HEK293 (cell line): ENCODE measurements around the gene RFTN1.

Experiments used
- CTCF ChIA-PET: fragments of 350-600 bp; formaldehyde crosslinking; extraction: SDS; loops from one replicate; lab custom pipeline; 2021; ENCODE audit warnings: antibody characterized with exemption; lab: Yijun Ruan, JAX
- POLR2A ChIA-PET: fragments of 300-600 bp; formaldehyde crosslinking; extraction: SDS; loops from one replicate; lab custom pipeline; 2020; ENCODE audit warnings: antibody characterized with exemption, inconsistent platforms; lab: Yijun Ruan, JAX
- H3K27ac ChIP-seq: fragments of 200-500 bp; sonication (Bioruptor generic); 2 replicates; pipeline ENCODE4 v1.5.1; 2014; ENCODE audit warnings: low read depth, low read length, control low read depth, inconsistent platforms; ENCODE audit errors: extremely low read depth
- H3K36me3 ChIP-seq, 2 experiments: fragments of 200-500 bp in 1 of 2; sonication (Bioruptor generic) in 1 of 2; 1 replicate in 1 of 2; 2 replicates in 1 of 2; pipeline ENCODE4 v1.5.1; 2014 to 2017; ENCODE audit warnings: inconsistent platforms in 2 of 2, low read length in 2 of 2; ENCODE audit not compliant: control insufficient read depth in 2 of 2, insufficient read depth in 1 of 2
- H3K4me1 ChIP-seq: fragments of 200-500 bp; sonication (Bioruptor generic); 2 replicates; pipeline ENCODE4 v1.5.1; 2014; ENCODE audit warnings: mild to moderate bottlenecking, low read length, inconsistent platforms; ENCODE audit not compliant: control insufficient read depth, insufficient read depth
- H3K4me3 ChIP-seq: 2 replicates; pipeline ENCODE4 v1.5.1; 2011; ENCODE audit warnings: low read depth, mild to moderate bottlenecking, control low read depth, low read length, moderate library complexity
- H3K9me3 ChIP-seq: fragments of 200-500 bp; sonication (Bioruptor generic); 2 replicates; pipeline ENCODE4 v1.5.1; 2014; ENCODE audit warnings: low read depth, low read length, inconsistent platforms; ENCODE audit not compliant: control insufficient read depth, insufficient read depth
- GLI2 ChIP-seq: fragments of 450-650 bp; formaldehyde crosslinking; IDR thresholded peaks from 2 replicates; pipeline ENCODE4; 2017; ENCODE audit warnings: missing biosample characterization, missing genetic modification characterization, low read depth, borderline replicate concordance
- INSM2 ChIP-seq: fragments of 450-650 bp; formaldehyde crosslinking; IDR thresholded peaks from 2 replicates; pipeline ENCODE4 v1.5.1; 2016; ENCODE audit warnings: missing biosample characterization, missing genetic modification characterization
- PRDM1 ChIP-seq: fragments of 450-650 bp; formaldehyde crosslinking; IDR thresholded peaks from 2 replicates; pipeline ENCODE4; 2016; ENCODE audit warnings: missing biosample characterization, missing genetic modification characterization
- PRDM6 ChIP-seq: fragments of 450-650 bp; formaldehyde crosslinking; IDR thresholded peaks from 2 replicates; pipeline ENCODE4 v1.5.1; 2017; ENCODE audit warnings: missing biosample characterization, missing genetic modification characterization
- REPIN1 ChIP-seq: fragments of 450-650 bp; formaldehyde crosslinking; IDR thresholded peaks from 2 replicates; pipeline ENCODE4 v1.5.1; 2017; ENCODE audit warnings: missing biosample characterization, missing genetic modification characterization, low read depth
- REST ChIP-seq: fragments of 450-650 bp; formaldehyde crosslinking; IDR thresholded peaks from 2 replicates; pipeline ENCODE4 v1.5.1; 2016; ENCODE audit warnings: missing biosample characterization, missing genetic modification characterization
- WT1 ChIP-seq: fragments of 450-650 bp; formaldehyde crosslinking; IDR thresholded peaks from 2 replicates; pipeline ENCODE4 v1.5.1; 2016; ENCODE audit warnings: missing biosample characterization, missing genetic modification characterization
- ZIC2 ChIP-seq: fragments of 450-650 bp; formaldehyde crosslinking; IDR thresholded peaks from 2 replicates; pipeline ENCODE4 v1.5.1; 2016; ENCODE audit warnings: missing biosample characterization, missing genetic modification characterization
- ZNF10 ChIP-seq: fragments of 450-650 bp; formaldehyde crosslinking; IDR thresholded peaks from 2 replicates; pipeline ENCODE4 v1.5.1; 2017; ENCODE audit warnings: missing biosample characterization, missing genetic modification characterization
- ZNF16 ChIP-seq: fragments of 450-650 bp; formaldehyde crosslinking; IDR thresholded peaks from 2 replicates; pipeline ENCODE4 v1.5.1; 2016; ENCODE audit warnings: low read depth, missing biosample characterization, missing genetic modification characterization
- ZNF214 ChIP-seq: fragments of 450-650 bp; formaldehyde crosslinking; IDR thresholded peaks from 2 replicates; pipeline ENCODE4 v1.5.1; 2017; ENCODE audit warnings: missing biosample characterization, mild to moderate bottlenecking, missing genetic modification characterization, borderline replicate concordance
- ZNF341 ChIP-seq: fragments of 450-650 bp; formaldehyde crosslinking; IDR thresholded peaks from 2 replicates; pipeline ENCODE4; 2016; ENCODE audit warnings: low read depth, missing biosample characterization, missing genetic modification characterization
- ZNF362 ChIP-seq: fragments of 450-650 bp; formaldehyde crosslinking; IDR thresholded peaks from 2 replicates; pipeline ENCODE4 v1.5.1; 2016; ENCODE audit warnings: missing biosample characterization, missing genetic modification characterization
- ZNF571 ChIP-seq: fragments of 450-650 bp; formaldehyde crosslinking; IDR thresholded peaks from 2 replicates; pipeline ENCODE4 v1.5.0; 2017; ENCODE audit warnings: missing biosample characterization, missing genetic modification characterization
- ZNF585B ChIP-seq: fragments of 450-650 bp; formaldehyde crosslinking; IDR thresholded peaks from 2 replicates; pipeline ENCODE4 v1.5.1; 2016; ENCODE audit warnings: missing biosample characterization, missing genetic modification characterization
- ZNF660 ChIP-seq: fragments of 450-650 bp; IDR thresholded peaks from 2 replicates; pipeline ENCODE4 v1.5.1; 2018; ENCODE audit warnings: missing biosample characterization, mild to moderate bottlenecking, missing genetic modification characterization
- ZNF677 ChIP-seq: fragments of 450-650 bp; IDR thresholded peaks from 2 replicates; pipeline ENCODE4 v1.5.0; 2018; ENCODE audit warnings: missing biosample characterization, mild to moderate bottlenecking, missing genetic modification characterization, moderate library complexity
- ZSCAN30 ChIP-seq: fragments of 450-650 bp; IDR thresholded peaks from 2 replicates; pipeline ENCODE4 v1.5.1; 2018; ENCODE audit warnings: missing biosample characterization, mild to moderate bottlenecking, missing genetic modification characterization, moderate library complexity

The RFTN1 gene

GRCh38 chr3:16335772-16336645 is 177.5 kb downstream of the RFTN1 start:
- H3K27ac ChIP-seq = no peak overlapping the region
- TF ChIP-seq ZSCAN30 (tag by site-specific recombination) (no peak), INSM2 (tag by site-specific recombination) (no peak), ZNF571 (tag by site-specific recombination) (no peak), PRDM6 (tag by site-specific recombination) (no peak)
- H3K9me3 ChIP-seq = no peaks in the 10 kb centered on the region
- no peak overlapping the region for H3K4me3 ChIP-seq
- no peaks in the 10 kb centered on the region for H3K4me1 ChIP-seq
- peaks cover 0 to 6% of the 10 kb centered on the region in 2 experiments; a peak in 1 of 3 replicates for H3K36me3 ChIP-seq
- ChIA-PET POLR2A (no interaction called here), CTCF (interaction anchor here (1.0 to 1.5 kb wide), 2 partner anchors 16 to 17 kb away, joined by 4 read pairs; no protein-coding TSS in a partner anchor)

GRCh38 chr3:16335333-16335732 is 178.2 kb downstream of the RFTN1 start:
- ChIA-PET CTCF (interaction anchor here (0.6 kb wide), 1 partner anchor 24 kb away, joined by 4 read pairs; no protein-coding TSS in a partner anchor), POLR2A (no interaction called here)
- Histone ChIP-seq H3K9me3 (no peaks in the 10 kb centered on the region), H3K36me3 (peaks cover 0 to 6% of the 10 kb centered on the region in 2 experiments; a peak in 1 of 3 replicates), H3K4me1 (no peaks in the 10 kb centered on the region), H3K27ac (no peak overlapping the region), H3K4me3 (no peak overlapping the region)
- TF ChIP-seq ZNF585B (tag by site-specific recombination) (no peak), GLI2 (no peak), ZNF214 (tag by site-specific recombination) (no peak), WT1 (no peak), ZNF660 (no peak), ZNF10 (tag by site-specific recombination) (no peak), PRDM1 (no peak)

- Histone ChIP-seq H3K4me3 (no peak overlapping the region), H3K27ac (no peak overlapping the region), H3K36me3 (peaks cover 0 to 6% of the 10 kb centered on the region in 2 experiments; a peak in 1 of 3 replicates)
- TF ChIP-seq ZIC2 (tag by site-specific recombination) = no peak
- TF ChIP-seq REPIN1 (tag by site-specific recombination) = no peak
- TF ChIP-seq REST (tag by site-specific recombination) = no peak
- TF ChIP-seq PRDM1 = no peak
- no peak for TF ChIP-seq ZNF362
- no peak for TF ChIP-seq ZNF677 (tag by site-specific recombination)
- TF ChIP-seq ZNF341 (tag by site-specific recombination) = no peak
- no peak for TF ChIP-seq WT1
- TF ChIP-seq ZNF16 (tag by site-specific recombination) = no peak
- TF ChIP-seq, all 188 proteins: peak for 0
- Histone ChIP-seq H3K9me3 (no peaks in the 10 kb centered on the region), H3K4me1 (no peaks in the 10 kb centered on the region)
- ChIA-PET CTCF (interaction anchor here (0.6 kb wide), 2 partner anchors 10 to 25 kb away, joined by 3 to 4 read pairs; no protein-coding TSS in a partner anchor), POLR2A (no interaction called here)
These were observed 178.6 kb downstream of the RFTN1 start for GRCh38 chr3:16334909-16335308.
